Activated T-helper 2 cell treated with anti-CD3 and anti-CD28 coated beads, Interferon-gamma antibody, Interleukin-2, Interleukin-4, amounts not matched to agents 10 μg/mL and 5 μg/mL and 100 μg/mL, durations not matched to agents 14 hours and 24 hours and 36 hours (primary cell): ENCODE results near the gene FADS6. TPM values are rescaled to one million over a fixed set of nuclear protein-coding genes. Genes with fewer than 3 reads are reported as not detected.

Experiments
- DNase-seq: peaks from one replicate; pipeline ENCODE4 v3.0.0; 2021; ENCODE audit warnings: low spot score
- H3K27ac Mint-ChIP-seq: one replicate; pipeline ENCODE4 v1.8.0; 2021; ENCODE audit warnings: mixed read lengths
- H3K27me3 Mint-ChIP-seq: one replicate; pipeline ENCODE4 v1.8.0; 2021; ENCODE audit warnings: low read depth, mixed read lengths
- H3K36me3 Mint-ChIP-seq: one replicate; pipeline ENCODE4 v1.8.0; 2021; ENCODE audit warnings: low read depth, mixed read lengths
- H3K4me1 Mint-ChIP-seq: one replicate; pipeline ENCODE4 v1.8.0; 2021; ENCODE audit warnings: low read depth, mixed read lengths
- H3K4me3 Mint-ChIP-seq: one replicate; pipeline ENCODE4 v1.8.0; 2021; ENCODE audit warnings: low read depth, mild to moderate bottlenecking, moderate library complexity, mixed read lengths
- H3K9me3 Mint-ChIP-seq: one replicate; pipeline ENCODE4 v1.8.0; 2021; ENCODE audit warnings: mixed read lengths
- intact Hi-C: fragments of 100-400 bp; cut with micrococcal nuclease; formaldehyde crosslinking; loops from one replicate; pipeline ENCODE4 v1.15.1; 2023
- total RNA-seq: library from RNA; stranded (reverse); gene quantifications from 2 replicates; pipeline ENCODE4 v1.2.3, GENCODE V29; 2022

FADS6 gene
- total RNA-seq, 1 donor from 2014 or later: not detected

- no peak overlapping the region for H3K4me3 Mint-ChIP-seq
- intact Hi-C loops: no loop called here
- DNase-seq: no peak
- H3K36me3 Mint-ChIP-seq: no peaks in the 10 kb centered on the region
- H3K27me3 Mint-ChIP-seq: no peaks in the 10 kb centered on the region
- H3K4me1 Mint-ChIP-seq: no peaks in the 10 kb centered on the region
- H3K9me3 Mint-ChIP-seq: no peaks in the 10 kb centered on the region
- no peak overlapping the region for H3K27ac Mint-ChIP-seq
Observed at GRCh38 chr17:74827800-74828199, 65.6 kb downstream of the FADS6 start.

Other genes with a start within 250 kb of the FADS6 start
- not detected in 2 replicates for gene CD300LF, start 180.7 kb downstream of the FADS6 start, total RNA-seq
- gene RAB37, start 156.4 kb downstream of the FADS6 start, total RNA-seq: 9.7 and 12.1 TPM in 2 replicates
- 129 and 133 TPM in 2 replicates for gene NHERF1, start 145.0 kb downstream of the FADS6 start, total RNA-seq
- 55.3 TPM in 2 replicates for gene NAT9, start 117.3 kb downstream of the FADS6 start, total RNA-seq
- gene GRIN2C, start 33.7 kb downstream of the FADS6 start, total RNA-seq: 0.14 and 0.16 TPM in 2 replicates
- 17.8 and 19.7 TPM in 2 replicates for gene FDXR, start 20.6 kb downstream of the FADS6 start, total RNA-seq
- not detected in 2 replicates for gene USH1G, start 29.6 kb upstream of the FADS6 start, total RNA-seq
- not detected in 2 replicates for gene OTOP2, start 30.6 kb upstream of the FADS6 start, total RNA-seq
- gene OTOP3, start 42.3 kb upstream of the FADS6 start, total RNA-seq: not detected in 2 replicates
- 0.07 and 0.37 TPM in 2 replicates for gene HID1, start 79.1 kb upstream of the FADS6 start, total RNA-seq
- gene CDR2L, start 94.0 kb upstream of the FADS6 start, total RNA-seq: 2.3 and 2.4 TPM in 2 replicates
- 65.4 and 68.1 TPM in 2 replicates for gene MRPL58, start 119.0 kb upstream of the FADS6 start, total RNA-seq
- 166 and 170 TPM in 2 replicates for gene ATP5PD, start 153.3 kb upstream of the FADS6 start, total RNA-seq
- gene KCTD2, start 153.6 kb upstream of the FADS6 start, total RNA-seq: 18.0 and 20.7 TPM in 2 replicates
- gene SLC16A5, start 194.3 kb upstream of the FADS6 start, total RNA-seq: 11.6 and 11.8 TPM in 2 replicates
- gene ARMC7, start 216.3 kb upstream of the FADS6 start, total RNA-seq: 9.9 and 10.1 TPM in 2 replicates
- gene NT5C, start 238.1 kb upstream of the FADS6 start, total RNA-seq: 72.7 and 86.6 TPM in 2 replicates